Measurements from ENCODE around the gene ZFPL1.

Gene ZFPL1

GRCh38 chr11:65104628-65105027 is 20.6 kb downstream of the ZFPL1 start:
- peak overlapping the region; percentile 47 for H3K9ac ChIP-seq (ENCODE audit: insufficient read length)
- H3K27ac ChIP-seq = no peak overlapping the region
- no peak for DNase-seq (ENCODE audit: low read depth, low spot score)
- H3K36me3 ChIP-seq (ENCODE audit: insufficient read depth, low read length) = no peaks in the 10 kb centered on the region
- TF ChIP-seq EZH2 (IDR thresholded peaks at IDR 0.05) (no peak), FOXP2 (optimal IDR thresholded peaks at IDR 0.05; ENCODE audit: control extremely low read depth, extremely low read length, insufficient read depth) (no peak), POLR2AphosphoS5 (IDR thresholded peaks at IDR 0.05; ENCODE audit: borderline replicate concordance, low read depth, low read length) (no peak)
- no peaks in the 10 kb centered on the region for H3K9me3 ChIP-seq (ENCODE audit: low read depth, low read length)
- H3K4me3 ChIP-seq = no peak overlapping the region

- DNase-seq (ENCODE audit: low read depth, low spot score) = no peak
- no peaks in the 10 kb centered on the region for H3K9me3 ChIP-seq (ENCODE audit: low read depth, low read length)
- H3K4me3 ChIP-seq = no peak overlapping the region
- no peak overlapping the region for H3K27ac ChIP-seq
- H3K9ac ChIP-seq (ENCODE audit: insufficient read length) = no peak overlapping the region
- no peak for TF ChIP-seq EZH2 (IDR thresholded peaks at IDR 0.05)
- no peaks in the 10 kb centered on the region for H3K36me3 ChIP-seq (ENCODE audit: insufficient read depth, low read length)
Measured at GRCh38 chr11:65107078-65107477, 23.1 kb downstream of the ZFPL1 start.

DNA sequence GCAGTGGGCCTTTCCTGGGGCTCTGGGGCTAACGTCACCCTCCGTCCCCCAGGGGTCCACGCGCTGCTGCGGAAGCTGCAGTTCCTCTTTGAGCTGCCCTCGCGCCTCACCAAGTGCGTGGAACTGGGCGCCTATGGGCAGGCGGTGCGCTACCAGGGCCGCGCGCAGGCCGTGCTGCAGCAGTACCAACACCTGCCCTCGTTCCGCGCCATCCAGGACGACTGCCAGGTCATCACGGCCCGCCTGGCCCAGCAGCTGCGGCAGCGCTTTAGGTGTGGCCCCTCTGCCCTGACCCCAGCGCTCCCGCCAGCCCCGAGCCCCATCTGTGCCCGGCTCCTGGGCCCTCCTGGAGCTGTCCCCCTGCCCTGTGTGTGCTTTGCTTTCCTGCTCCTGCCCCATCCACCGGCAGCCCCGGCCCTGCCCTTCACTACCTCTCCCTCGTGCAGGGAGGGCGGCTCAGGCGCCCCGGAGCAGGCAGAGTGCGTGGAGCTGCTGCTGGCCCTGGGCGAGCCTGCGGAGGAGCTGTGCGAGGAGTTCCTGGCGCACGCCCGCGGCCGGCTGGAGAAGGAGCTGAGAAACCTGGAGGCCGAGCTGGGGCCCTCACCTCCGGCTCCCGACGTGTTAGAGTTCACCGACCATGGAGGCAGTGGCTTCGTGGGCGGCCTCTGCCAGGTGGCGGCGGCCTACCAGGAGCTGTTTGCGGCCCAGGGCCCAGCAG is 23.9 kb downstream of the ZFPL1 start:
- TF ChIP-seq EZH2 (IDR thresholded peaks at IDR 0.05) = no peak
- no peak for TF ChIP-seq POLR2AphosphoS5 (IDR thresholded peaks at IDR 0.05; ENCODE audit: borderline replicate concordance, low read depth, low read length)
- TF ChIP-seq FOXP2 (optimal IDR thresholded peaks at IDR 0.05; ENCODE audit: control extremely low read depth, extremely low read length, insufficient read depth) = no peak
- no peak overlapping the region for H3K27ac ChIP-seq
- no peak overlapping the region for H3K9ac ChIP-seq (ENCODE audit: insufficient read length)
- no peak for DNase-seq (ENCODE audit: low read depth, low spot score)
- no peaks in the 10 kb centered on the region for H3K9me3 ChIP-seq (ENCODE audit: low read depth, low read length)
- H3K36me3 ChIP-seq (ENCODE audit: insufficient read depth, low read length) = no peaks in the 10 kb centered on the region
- H3K4me3 ChIP-seq = no peak overlapping the region

- TF ChIP-seq POLR2AphosphoS5 (IDR thresholded peaks at IDR 0.05; ENCODE audit: borderline replicate concordance, low read depth, low read length) = no peak
- TF ChIP-seq EZH2 (IDR thresholded peaks at IDR 0.05) = no peak
- no peak for TF ChIP-seq FOXP2 (optimal IDR thresholded peaks at IDR 0.05; ENCODE audit: control extremely low read depth, extremely low read length, insufficient read depth)
- Histone ChIP-seq H3K9me3 (ENCODE audit: low read depth, low read length) (no peaks in the 10 kb centered on the region), H3K27ac (no peak overlapping the region), H3K36me3 (ENCODE audit: insufficient read depth, low read length) (no peaks in the 10 kb centered on the region), H3K4me3 (no peak overlapping the region), H3K9ac (ENCODE audit: insufficient read length) (no peak overlapping the region)
- DNase-seq (ENCODE audit: low read depth, low spot score) = no peak
Measured at GRCh38 chr11:65108469-65109123, 24.6 kb downstream of the ZFPL1 start.

- Histone ChIP-seq H3K27ac (no peak overlapping the region), H3K9me3 (ENCODE audit: low read depth, low read length) (no peaks in the 10 kb centered on the region), H3K9ac (ENCODE audit: insufficient read length) (no peak overlapping the region), H3K36me3 (ENCODE audit: insufficient read depth, low read length) (no peaks in the 10 kb centered on the region), H3K4me3 (no peak overlapping the region)
- DNase-seq (ENCODE audit: low read depth, low spot score) = no peak
- TF ChIP-seq POLR2AphosphoS5 (IDR thresholded peaks at IDR 0.05; ENCODE audit: borderline replicate concordance, low read depth, low read length) (no peak), FOXP2 (optimal IDR thresholded peaks at IDR 0.05; ENCODE audit: control extremely low read depth, extremely low read length, insufficient read depth) (no peak), EZH2 (IDR thresholded peaks at IDR 0.05) (no peak)
Measured at GRCh38 chr11:65109231-65110198, 25.5 kb downstream of the ZFPL1 start.

DNA sequence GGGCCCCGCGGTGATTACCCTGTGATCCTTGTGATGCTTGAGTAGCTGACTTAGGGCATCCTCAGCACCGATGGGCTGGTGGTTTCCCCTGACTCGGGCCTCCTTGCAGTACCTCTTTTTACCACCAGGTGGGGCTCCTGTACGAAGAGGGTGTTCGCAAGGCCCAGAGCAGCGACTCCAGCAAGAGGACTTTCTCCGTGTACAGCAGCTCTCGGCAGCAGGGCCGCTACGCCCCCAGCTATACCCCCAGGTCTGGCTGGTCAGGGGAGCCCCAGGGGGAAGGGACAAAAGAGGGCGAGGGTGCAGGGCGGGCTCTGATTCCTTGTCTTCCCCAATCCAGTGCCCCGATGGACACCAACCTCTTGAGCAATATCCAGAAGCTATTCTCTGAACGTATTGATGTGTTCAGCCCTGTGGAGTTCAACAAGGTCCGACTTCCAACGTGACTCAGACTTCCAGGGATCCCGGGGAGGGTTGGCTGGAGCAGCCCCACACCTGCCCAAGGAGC is 26.4 kb downstream of the ZFPL1 start:
- Histone ChIP-seq H3K4me3 (peak overlapping the region; percentile 37; the same call in 1 of the 2 replicates), H3K9ac (ENCODE audit: insufficient read length) (no peak overlapping the region), H3K27ac (no peak overlapping the region), H3K9me3 (ENCODE audit: low read depth, low read length) (no peaks in the 10 kb centered on the region), H3K36me3 (ENCODE audit: insufficient read depth, low read length) (no peaks in the 10 kb centered on the region)
- peak; percentile 58 for DNase-seq (ENCODE audit: low read depth, low spot score)
- TF ChIP-seq EZH2 (IDR thresholded peaks at IDR 0.05) (no peak), POLR2AphosphoS5 (IDR thresholded peaks at IDR 0.05; ENCODE audit: borderline replicate concordance, low read depth, low read length) (peak; percentile 37; the same call in 1 of the 2 replicates)

GRCh38 chr11:65111159-65111743 is 27.2 kb downstream of the ZFPL1 start:
- no peak for DNase-seq (ENCODE audit: low read depth, low spot score)
- H3K27ac ChIP-seq = no peak overlapping the region
- H3K36me3 ChIP-seq (ENCODE audit: insufficient read depth, low read length) = no peaks in the 10 kb centered on the region
- H3K9me3 ChIP-seq (ENCODE audit: low read depth, low read length) = no peaks in the 10 kb centered on the region
- H3K4me3 ChIP-seq = peak overlapping the region; percentile 98
- no peak overlapping the region for H3K9ac ChIP-seq (ENCODE audit: insufficient read length)
- TF ChIP-seq EZH2 (IDR thresholded peaks at IDR 0.05) (no peak), POLR2AphosphoS5 (IDR thresholded peaks at IDR 0.05; ENCODE audit: borderline replicate concordance, low read depth, low read length) (no peak), FOXP2 (optimal IDR thresholded peaks at IDR 0.05; ENCODE audit: control extremely low read depth, extremely low read length, insufficient read depth) (no peak)
